ENCODE data around the gene TPM2.
A peak's percentile ranks its signal among the peaks of the same experiment; 100 is the strongest.

The TPM2 gene

DNA sequence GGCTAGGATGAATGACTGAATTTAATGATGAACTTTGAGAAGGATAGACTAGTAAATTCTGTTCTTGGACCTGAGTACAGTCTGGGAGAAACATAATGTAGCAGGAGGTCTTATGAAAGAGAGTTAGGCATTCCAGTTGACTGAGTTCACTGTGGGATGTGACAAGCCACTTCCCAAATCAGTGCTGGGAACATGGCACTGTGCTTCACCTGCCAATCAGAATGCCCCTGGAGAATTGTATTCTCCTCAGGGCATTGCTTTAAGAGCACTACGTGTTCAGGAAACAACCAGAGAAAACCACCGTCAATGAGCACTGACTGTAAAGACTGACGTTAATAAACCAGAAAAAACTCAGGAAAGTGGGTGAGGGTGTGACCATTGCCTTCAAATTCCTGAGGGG, 30.4 kb downstream of the TPM2 start:
- POLR2A ChIA-PET = interaction anchor here (1.5 to 3.5 kb wide), 4 partner anchors 21 to 170 kb away, joined by 4 to 39 read pairs (median 10); partner anchors contain the start of genes CREB3, RUSC2, TLN1 and TPM2
- TF ChIP-seq, protein P1, sequence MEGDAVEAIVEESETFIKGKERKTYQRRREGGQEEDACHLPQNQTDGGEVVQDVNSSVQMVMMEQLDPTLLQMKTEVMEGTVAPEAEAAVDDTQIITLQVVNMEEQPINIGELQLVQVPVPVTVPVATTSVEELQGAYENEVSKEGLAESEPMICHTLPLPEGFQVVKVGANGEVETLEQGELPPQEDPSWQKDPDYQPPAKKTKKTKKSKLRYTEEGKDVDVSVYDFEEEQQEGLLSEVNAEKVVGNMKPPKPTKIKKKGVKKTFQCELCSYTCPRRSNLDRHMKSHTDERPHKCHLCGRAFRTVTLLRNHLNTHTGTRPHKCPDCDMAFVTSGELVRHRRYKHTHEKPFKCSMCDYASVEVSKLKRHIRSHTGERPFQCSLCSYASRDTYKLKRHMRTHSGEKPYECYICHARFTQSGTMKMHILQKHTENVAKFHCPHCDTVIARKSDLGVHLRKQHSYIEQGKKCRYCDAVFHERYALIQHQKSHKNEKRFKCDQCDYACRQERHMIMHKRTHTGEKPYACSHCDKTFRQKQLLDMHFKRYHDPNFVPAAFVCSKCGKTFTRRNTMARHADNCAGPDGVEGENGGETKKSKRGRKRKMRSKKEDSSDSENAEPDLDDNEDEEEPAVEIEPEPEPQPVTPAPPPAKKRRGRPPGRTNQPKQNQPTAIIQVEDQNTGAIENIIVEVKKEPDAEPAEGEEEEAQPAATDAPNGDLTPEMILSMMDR (IDR thresholded peaks at IDR 0.05; ENCODE audit: insufficient read depth, low read length, missing control alignments) = no peak
- DNase-seq (ENCODE audit: low read depth, low spot score) = no peak
- CTCF ChIA-PET = interaction anchor here (0.8 to 11.9 kb wide), 14 partner anchors 8 to 113 kb away, joined by 3 to 148 read pairs (median 4); partner anchors contain the start of genes CA9 and TPM2
- peak overlapping the region; percentile 97 for H3K4me3 ChIP-seq (ENCODE audit: low read depth, low read length)

DNA sequence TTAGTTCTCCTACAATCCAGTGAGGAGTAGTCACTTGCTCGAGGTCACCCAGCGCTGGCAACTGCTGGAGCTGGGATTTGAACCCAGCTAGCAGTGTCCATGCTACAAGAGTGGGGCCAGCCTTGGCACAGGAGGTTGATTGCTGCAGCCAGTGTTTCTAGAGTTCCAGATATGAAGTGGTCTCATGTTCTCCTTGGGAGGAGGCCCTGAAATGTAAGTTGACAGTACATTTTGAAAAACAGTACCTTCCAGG, 30.8 kb downstream of the TPM2 start:
- ChIA-PET CTCF (interaction anchor here (0.8 to 11.9 kb wide), 15 partner anchors 9 to 155 kb away, joined by 3 to 148 read pairs (median 4); partner anchors contain the start of genes CA9, HINT2 and TPM2), POLR2A (interaction anchor here (1.4 to 3.5 kb wide), 7 partner anchors 21 to 169 kb away, joined by 4 to 39 read pairs (median 6); partner anchors contain the start of genes CREB3, RUSC2, TLN1 and TPM2)
- TF ChIP-seq, protein P1 (IDR thresholded peaks at IDR 0.05; ENCODE audit: insufficient read depth, low read length, missing control alignments) = no peak
- peak overlapping the region; percentile 97 for H3K4me3 ChIP-seq (ENCODE audit: low read depth, low read length)
- no peak for DNase-seq (ENCODE audit: low read depth, low spot score)

DNA sequence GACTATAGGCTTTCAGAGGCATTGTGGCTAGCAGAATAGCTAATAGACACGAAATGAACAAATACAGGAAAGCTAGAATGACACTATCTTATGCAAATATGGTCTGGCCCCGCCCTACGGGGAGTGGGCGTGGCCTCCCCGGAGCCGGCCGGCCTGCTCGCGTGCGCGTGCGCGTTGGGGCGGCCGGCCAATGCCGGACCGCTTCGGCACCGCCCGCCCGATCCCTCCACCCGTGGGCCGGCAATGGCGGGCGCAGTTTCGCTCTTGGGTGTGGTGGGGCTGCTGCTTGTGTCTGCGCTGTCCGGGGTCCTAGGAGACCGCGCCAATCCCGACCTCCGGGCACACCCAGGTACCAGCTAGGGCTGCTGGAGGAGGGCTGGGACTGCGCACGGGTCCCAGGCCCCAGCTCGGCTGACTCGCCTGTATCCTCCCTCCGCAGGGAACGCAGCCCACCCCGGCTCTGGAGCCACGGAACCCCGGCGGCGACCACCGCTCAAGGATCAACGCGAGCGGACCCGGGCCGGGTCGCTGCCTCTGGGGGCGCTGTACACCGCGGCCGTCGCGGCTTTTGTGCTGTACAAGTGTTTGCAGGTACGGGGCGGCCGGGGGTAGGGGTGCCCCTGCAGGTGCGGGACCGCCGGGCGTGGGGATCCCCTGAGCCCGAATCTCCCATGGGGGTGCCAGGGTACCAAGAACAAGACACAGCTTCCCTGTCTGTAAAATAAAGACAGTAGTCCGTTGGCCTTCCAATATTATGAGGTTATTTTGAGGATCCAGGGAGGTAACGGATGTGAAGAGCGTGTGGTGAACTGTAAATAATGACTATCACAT, 31.4 kb downstream of the TPM2 start, which contains the start of gene CCDC107:
Gene CCDC107 (plus strand): TSS at position 156 of the 831 bp plus-strand sequence. CDS start 88 bp downstream, at position 244.
- ChIA-PET POLR2A (interaction anchor here (0.6 to 3.5 kb wide), 11 partner anchors 12 to 169 kb away, joined by 3 to 39 read pairs (median 6); partner anchors contain the start of genes CREB3, RUSC2, TLN1 and TPM2), CTCF (interaction anchor here (0.5 to 11.9 kb wide), 29 partner anchors 8 to 156 kb away, joined by 3 to 148 read pairs (median 3); partner anchors contain the start of genes CA9, HINT2 and TPM2)
- H3K4me3 ChIP-seq (ENCODE audit: low read depth, low read length) = peak within 1 kb of the TSS; percentile 97
- TF ChIP-seq, protein P1 (IDR thresholded peaks at IDR 0.05; ENCODE audit: insufficient read depth, low read length, missing control alignments) = peak; percentile 78
- DNase-seq (ENCODE audit: low read depth, low spot score) = no peak

DNA sequence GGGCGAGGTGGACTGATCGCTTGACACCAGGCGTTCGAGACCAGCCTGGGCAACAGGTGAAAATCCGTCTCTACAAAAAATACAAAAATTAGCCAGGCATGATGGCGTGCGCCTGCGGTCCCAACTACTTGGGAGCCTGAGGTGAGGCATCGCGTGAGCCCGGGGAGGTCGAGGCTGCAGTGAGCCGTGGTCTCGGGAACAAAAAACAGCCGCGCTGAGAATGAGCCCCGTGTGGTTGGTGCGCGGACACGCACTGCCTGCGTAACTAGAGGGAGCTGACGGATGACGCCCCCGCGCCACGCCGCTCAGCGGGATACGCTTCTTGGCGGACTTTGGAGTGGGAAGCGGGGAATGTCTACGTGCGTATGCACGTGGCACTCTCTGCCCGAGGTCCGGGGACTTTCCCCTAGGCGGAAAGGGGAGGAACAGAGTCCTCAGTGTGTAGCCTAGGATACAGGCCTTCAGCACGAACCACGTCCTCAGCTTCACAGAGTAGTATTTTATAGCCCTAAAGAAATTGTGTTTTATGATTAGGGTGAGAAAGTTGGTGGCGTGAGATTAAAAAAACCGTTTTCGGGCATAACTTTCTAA, 32.1 kb downstream of the TPM2 start, which contains the start of gene RMRP:
Gene RMRP (minus strand): TSS at position 474 of the 591 bp plus-strand sequence.
- peak; percentile 99 for DNase-seq (ENCODE audit: low read depth, low spot score)
- POLR2A ChIA-PET = interaction anchor here (0.6 to 3.5 kb wide), 11 partner anchors 11 to 168 kb away, joined by 3 to 39 read pairs (median 6); partner anchors contain the start of genes CREB3, RUSC2, TLN1 and TPM2
- CTCF ChIA-PET = interaction anchor here (0.5 to 11.9 kb wide), 23 partner anchors 9 to 157 kb away, joined by 3 to 148 read pairs (median 4); partner anchors contain the start of genes HINT2 and TPM2

DNA sequence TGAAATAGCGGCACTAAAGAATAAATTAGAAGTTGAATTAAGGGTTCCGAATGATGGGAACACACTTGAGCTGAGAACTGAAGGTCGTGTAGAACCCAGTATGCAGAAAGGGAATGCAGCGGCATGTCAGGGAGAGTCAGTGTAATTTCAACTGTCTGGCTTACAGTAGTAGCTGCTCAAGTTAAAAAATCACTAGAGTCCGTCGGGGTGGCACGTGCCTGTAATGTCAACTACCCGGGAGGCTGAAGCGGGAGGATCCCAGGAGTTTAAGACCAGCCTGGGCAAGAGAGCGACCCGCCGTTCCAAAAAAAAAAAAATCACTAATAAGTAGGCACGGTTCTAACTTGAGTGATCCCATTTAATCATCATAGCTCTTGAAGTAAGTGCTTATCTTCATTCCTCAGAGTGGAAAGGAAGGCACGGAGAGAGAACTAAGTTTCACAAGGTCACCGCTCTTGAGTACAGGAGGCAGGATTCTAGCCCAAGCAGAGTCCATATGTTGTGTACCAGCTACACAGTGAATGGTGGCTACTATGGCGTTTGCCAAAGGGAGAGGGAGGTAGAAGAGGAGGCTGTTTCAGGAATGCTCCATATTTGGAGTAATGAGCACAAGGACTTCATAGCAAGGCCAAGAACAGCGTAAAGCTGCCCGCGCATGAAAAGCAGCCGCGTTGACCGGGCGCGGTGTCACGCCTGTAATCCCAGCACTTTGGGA, 32.7 kb downstream of the TPM2 start:
- TF ChIP-seq, protein P1 (IDR thresholded peaks at IDR 0.05; ENCODE audit: insufficient read depth, low read length, missing control alignments) = no peak
- peak overlapping the region; percentile 53 for H3K4me3 ChIP-seq (ENCODE audit: low read depth, low read length)
- ChIA-PET POLR2A (interaction anchor here (1.2 to 3.5 kb wide), 8 partner anchors 11 to 167 kb away, joined by 3 to 39 read pairs (median 6); partner anchors contain the start of genes CREB3, RUSC2, TLN1 and TPM2), CTCF (interaction anchor here (1.1 to 11.9 kb wide), 16 partner anchors 11 to 179 kb away, joined by 3 to 148 read pairs (median 4); partner anchors contain the start of genes CREB3, HINT2, TLN1 and TPM2)
- no peak for DNase-seq (ENCODE audit: low read depth, low spot score)

More for the DNA sequence above, 32.1 kb downstream of the TPM2 start, which contains the start of gene RMRP:
- TF ChIP-seq, protein P1 (IDR thresholded peaks at IDR 0.05; ENCODE audit: insufficient read depth, low read length, missing control alignments) = peak; percentile 42
- peak within 1 kb of the TSS; percentile 97 for H3K4me3 ChIP-seq (ENCODE audit: low read depth, low read length)
